NOMO-1 treated with DMSO at 0.1 percent for 48 hours (cell line): Measurements from ENCODE around the gene EPB41L3.

Experiments used
- DNase-seq: peaks from one replicate; lab custom pipeline; 2025; ENCODE audit not compliant: unreplicated experiment; lab: John Stamatoyannopoulos, UW

Gene EPB41L3

GRCh38 chr18:5456577-5457461, 87.0 kb downstream of the EPB41L3 start:
- DNase-seq = peak; percentile 45

GRCh38 chr18:5455674-5456073, 88.1 kb downstream of the EPB41L3 start:
- peak; percentile 54 for DNase-seq

- no peak for DNase-seq
Measured at GRCh38 chr18:5452943-5453443, 90.8 kb downstream of the EPB41L3 start.

DNA sequence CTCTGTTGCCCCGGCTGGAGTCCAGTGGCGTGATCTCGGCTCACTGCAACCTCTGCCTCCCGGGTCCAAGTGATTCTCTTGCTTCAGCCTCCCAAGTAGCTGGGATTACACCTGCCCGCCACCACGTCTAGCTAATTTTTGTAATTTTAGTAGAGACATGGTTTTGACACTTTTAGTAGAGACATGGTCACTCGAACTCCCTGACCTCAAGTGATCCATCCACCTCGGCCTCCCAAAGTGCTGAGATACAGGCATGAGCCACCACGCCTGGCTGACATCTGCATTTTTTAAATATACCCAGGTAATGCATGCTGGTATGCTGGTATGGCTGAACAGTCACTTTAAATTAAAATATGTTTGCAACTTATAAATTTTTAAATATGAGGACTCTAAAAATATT, 91.9 kb downstream of the EPB41L3 start:
- DNase-seq = no peak

DNA sequence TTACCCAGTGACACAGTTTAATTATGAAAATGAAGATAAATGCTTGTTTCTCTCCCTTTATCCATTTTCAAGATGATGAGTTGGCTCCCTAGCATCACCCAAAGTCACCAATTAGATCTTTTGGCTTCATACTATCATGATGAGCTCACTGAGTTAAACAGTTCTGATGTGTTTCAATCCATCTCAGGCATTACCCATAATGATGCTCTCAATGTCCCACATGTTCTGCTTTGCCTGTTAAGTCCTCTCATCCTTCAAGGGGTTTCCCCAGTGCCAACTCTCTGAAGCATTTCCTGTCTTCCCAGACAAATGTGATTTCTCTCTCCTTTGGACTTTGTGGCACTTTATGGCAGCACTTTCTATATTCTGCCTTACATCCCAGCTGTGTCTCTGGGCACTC, 92.6 kb downstream of the EPB41L3 start:
- DNase-seq = no peak

DNA sequence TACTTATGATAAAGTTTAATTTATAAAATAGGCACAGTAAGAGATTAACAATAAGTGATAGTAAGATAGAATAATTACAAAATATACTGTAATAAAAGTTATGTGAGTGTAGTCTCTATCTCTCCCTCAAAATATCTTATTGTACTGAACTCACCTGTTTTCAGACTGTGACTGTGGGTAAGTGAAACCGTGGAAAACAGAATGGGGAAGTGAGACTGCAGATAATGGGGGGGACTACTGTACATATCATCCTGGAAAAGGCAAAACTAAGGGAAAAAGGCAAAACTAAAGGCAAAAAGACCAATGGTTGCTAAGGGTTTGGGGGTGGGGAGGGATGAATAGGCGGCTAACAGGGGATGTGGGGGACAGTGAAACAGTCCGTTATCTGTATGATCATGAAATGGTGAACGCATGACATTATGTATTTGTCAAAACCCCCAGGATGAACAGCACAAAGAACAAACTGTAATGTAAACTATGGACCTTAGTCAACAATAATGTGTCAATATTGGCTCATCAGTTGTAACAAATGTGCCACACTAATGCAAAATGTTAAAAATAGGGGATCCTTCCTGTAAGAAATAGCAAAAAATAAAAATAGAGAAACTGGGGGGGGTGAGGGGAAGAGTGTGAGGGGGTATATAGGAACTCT, 93.8 kb downstream of the EPB41L3 start:
- no peak for DNase-seq

GRCh38 chr18:5447442-5447841, 96.4 kb downstream of the EPB41L3 start:
- peak; percentile 65 for DNase-seq

GRCh38 chr18:5444847-5445246, 99.0 kb downstream of the EPB41L3 start:
- peak; percentile 65 for DNase-seq

- DNase-seq = no peak
Measured at GRCh38 chr18:5444269-5444668, 99.5 kb downstream of the EPB41L3 start.

GRCh38 chr18:5439986-5440696, 103.7 kb downstream of the EPB41L3 start:
- peak; percentile 90 for DNase-seq

- no peak for DNase-seq
Measured at GRCh38 chr18:5434425-5434824, 109.4 kb downstream of the EPB41L3 start.

DNA sequence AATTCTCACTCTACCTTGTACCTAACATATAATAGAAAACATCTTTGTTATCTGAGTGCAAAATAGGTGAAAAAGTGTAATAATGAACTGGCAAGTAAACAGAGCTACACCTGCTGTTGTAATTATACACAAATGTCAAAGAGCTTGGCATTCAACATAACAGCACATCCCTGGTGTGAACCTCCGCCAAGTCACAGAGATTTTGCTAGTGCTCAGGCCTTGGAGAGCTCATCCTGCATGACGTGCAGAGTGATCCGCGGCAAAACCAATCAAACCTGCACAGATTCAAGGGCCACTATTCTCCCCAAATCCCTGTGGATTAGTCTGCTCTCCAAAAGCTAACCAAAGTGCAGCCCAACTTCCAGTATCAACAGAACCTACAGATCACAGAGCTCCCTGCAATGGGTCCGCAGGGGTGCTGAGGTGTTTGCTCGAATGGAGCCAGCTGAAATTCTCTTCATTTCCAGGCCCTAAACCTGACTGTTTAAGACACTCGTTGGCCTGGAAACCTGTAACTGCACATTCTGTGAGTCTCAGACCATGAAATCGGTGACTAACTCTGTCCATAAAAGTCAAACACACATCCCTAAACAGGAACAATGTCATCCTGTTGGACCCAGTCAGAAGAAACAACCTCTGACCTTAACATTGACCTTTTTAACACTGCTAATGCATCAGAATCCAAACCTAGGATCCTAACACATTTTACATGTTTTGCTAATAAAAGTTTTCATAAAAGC, 111.8 kb downstream of the EPB41L3 start:
- no peak for DNase-seq

DNA sequence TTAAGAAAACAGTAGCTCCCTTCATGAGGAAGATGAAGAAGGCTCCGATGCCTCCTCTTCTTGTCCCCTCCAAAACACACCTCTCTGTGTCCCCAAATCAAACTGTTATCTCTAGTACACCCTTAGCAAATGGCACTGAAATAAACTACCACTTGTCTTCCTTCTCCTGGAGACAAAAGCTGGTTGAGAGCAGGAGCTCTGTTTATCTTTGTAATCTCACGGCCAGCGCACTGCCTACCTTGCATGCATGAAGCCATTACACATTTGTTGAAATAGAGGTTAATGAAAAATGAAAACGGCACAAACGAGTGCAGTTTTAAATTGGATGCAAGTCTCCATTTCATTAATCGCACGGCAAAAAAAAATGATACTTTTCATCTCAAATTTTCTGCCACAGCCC, 113.7 kb downstream of the EPB41L3 start:
- DNase-seq = no peak

GRCh38 chr18:5429681-5430080, 114.1 kb downstream of the EPB41L3 start:
- no peak for DNase-seq

GRCh38 chr18:5425721-5426120, 118.1 kb downstream of the EPB41L3 start:
- no peak for DNase-seq

GRCh38 chr18:5424903-5425664, 118.7 kb downstream of the EPB41L3 start:
- DNase-seq = peak; percentile 53

DNA sequence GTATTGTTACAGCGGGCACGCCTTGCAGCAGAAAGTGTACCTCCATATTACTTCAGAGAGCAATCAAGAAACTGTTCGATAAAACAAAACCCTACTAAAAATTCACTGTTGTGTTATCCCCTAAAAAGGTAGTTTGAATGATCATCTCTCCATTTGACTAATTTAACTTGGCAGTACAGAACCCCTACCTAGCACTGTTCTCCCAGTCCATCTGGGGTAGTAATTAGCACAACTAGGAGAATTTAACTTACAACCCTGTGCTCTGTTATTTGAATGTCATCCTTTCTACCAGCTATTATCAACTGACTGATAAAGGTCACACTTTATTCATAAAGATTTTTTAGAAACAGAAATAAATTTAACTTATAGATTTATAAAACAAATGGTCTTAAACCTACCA, 121.2 kb downstream of the EPB41L3 start:
- no peak for DNase-seq

DNA sequence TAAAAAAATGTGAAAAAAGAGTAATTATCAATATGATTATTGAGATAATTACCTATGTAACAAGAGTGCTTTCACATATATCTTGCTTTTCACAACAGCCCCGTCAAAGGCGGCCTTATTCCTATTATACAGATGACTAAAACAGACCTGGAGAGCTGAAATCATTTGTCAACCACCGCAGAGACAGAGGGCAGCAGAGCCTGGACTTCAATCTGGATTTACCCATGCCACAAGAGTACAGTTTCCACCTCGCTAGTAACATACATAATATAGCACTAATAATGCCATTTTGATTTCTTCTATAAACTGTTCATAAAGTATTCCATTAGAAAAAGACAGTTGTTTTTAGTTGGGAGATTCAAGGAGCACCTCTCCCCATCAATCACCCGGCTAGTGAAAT, 121.8 kb downstream of the EPB41L3 start:
- no peak for DNase-seq

DNA sequence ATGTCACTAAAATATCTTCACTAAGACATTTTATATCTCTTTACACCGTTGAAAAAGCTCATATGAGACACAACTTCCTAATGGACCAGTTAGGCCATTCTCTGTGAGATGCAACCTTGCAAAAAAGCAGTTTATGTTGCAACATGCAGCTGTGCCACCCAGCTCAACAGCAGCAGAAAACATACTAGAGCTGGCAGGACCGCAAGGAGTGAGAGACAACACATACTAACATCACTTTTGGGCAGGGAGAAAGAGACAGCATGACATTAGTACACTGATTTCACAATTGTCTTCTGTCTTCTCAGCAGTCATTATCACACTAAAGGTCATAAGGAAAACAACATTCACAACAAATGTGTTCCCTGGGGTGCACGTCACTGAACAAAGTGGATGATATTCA, 122.9 kb downstream of the EPB41L3 start:
- DNase-seq = no peak

DNA sequence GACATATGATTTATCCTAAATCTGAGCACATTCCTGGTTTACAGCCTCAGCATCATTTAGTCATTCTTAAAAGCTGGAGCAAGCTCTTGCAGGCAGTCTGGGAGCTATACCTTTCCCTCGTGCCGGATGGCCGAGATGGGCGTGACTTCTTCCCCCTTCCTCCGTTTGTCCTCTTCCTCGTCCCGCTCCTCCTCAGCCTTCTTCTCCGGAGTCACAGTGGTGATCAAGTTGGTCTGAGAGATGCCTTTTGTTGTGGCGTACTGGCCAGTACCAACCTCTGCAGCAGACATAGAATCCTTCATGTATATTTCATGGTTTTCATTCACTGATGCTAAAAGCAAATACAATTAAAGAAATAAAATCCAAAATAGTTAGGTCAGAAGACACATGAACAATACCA, 124.2 kb downstream of the EPB41L3 start:
- no peak for DNase-seq
